Neural progenitor cell (in vitro differentiated cells): Measurements from ENCODE around the gene HS6ST3. TPM values are rescaled to one million over a fixed set of nuclear protein-coding genes. Genes with fewer than 3 reads are reported as not detected.

ENCODE experiments used
- DNase-seq: peaks from one replicate; pipeline ENCODE4 v3.0.0-alpha.2; 2016; ENCODE audit warnings: low spot score
- H2AFZ ChIP-seq: fragments of 200-600 bp; sonication (generic); replicated peaks from 2 replicates; pipeline ENCODE4 v1.6.1; 2016; ENCODE audit warnings: antibody characterized with exemption
- H3F3A ChIP-seq: fragments of 200-600 bp; sonication (generic); 2 replicates; pipeline ENCODE4 v1.6.1; 2016; ENCODE audit warnings: antibody characterized with exemption, low read depth
- H3K27ac ChIP-seq: fragments of 200-600 bp; sonication (generic); 2 replicates; pipeline ENCODE4 v1.5.1; 2016; ENCODE audit warnings: mild to moderate bottlenecking
- H3K27me3 ChIP-seq: fragments of 200-600 bp; sonication (generic); 2 replicates; pipeline ENCODE4 v1.6.1; 2016; ENCODE audit warnings: mild to moderate bottlenecking, moderate library complexity
- H3K36me3 ChIP-seq: fragments of 200-600 bp; sonication (generic); 2 replicates; pipeline ENCODE4 v1.5.1; 2016
- H3K4me1 ChIP-seq: fragments of 200-600 bp; sonication (generic); 2 replicates; pipeline ENCODE4 v1.6.1; 2016; ENCODE audit warnings: mixed run types
- H3K4me2 ChIP-seq: fragments of 200-600 bp; sonication (generic); 2 replicates; pipeline ENCODE4 v1.6.1; 2016
- H3K4me3 ChIP-seq: fragments of 200-600 bp; sonication (generic); 2 replicates; pipeline ENCODE4 v1.5.1; 2016
- H3K79me2 ChIP-seq: fragments of 200-600 bp; sonication (generic); 2 replicates; pipeline ENCODE4 v1.6.1; 2016; ENCODE audit warnings: low read depth
- H3K9ac ChIP-seq: fragments of 200-600 bp; sonication (generic); 2 replicates; pipeline ENCODE4 v1.6.1; 2016
- H3K9me3 ChIP-seq: fragments of 200-600 bp; sonication (generic); 2 replicates; pipeline ENCODE4 v1.5.1; 2016; ENCODE audit warnings: low read depth
- H4K20me1 ChIP-seq: fragments of 200-600 bp; sonication (generic); 2 replicates; pipeline ENCODE4 v1.6.1; 2016; ENCODE audit warnings: low read depth
- H3K27ac Mint-ChIP-seq: 3 replicates; pipeline ENCODE4 v1.8.0; 2021; ENCODE audit warnings: mixed read lengths
- H3K27me3 Mint-ChIP-seq: 2 replicates; pipeline ENCODE4 v1.8.0; 2022; ENCODE audit warnings: low read depth, mild to moderate bottlenecking, inconsistent platforms, moderate library complexity, mixed read lengths; ENCODE audit not compliant: insufficient read depth
- H3K36me3 Mint-ChIP-seq: 3 replicates; pipeline ENCODE4 v1.8.0; 2021; ENCODE audit warnings: mixed read lengths
- H3K4me1 Mint-ChIP-seq: 3 replicates; pipeline ENCODE4 v1.8.0; 2021; ENCODE audit warnings: mixed read lengths
- H3K4me3 Mint-ChIP-seq: 3 replicates; pipeline ENCODE4 v1.8.0; 2021; ENCODE audit warnings: mild to moderate bottlenecking, moderate library complexity, mixed read lengths
- H3K9me3 Mint-ChIP-seq: 3 replicates; pipeline ENCODE4 v1.8.0; 2020; ENCODE audit warnings: mixed read lengths
- EZH2 ChIP-seq: fragments of 200-600 bp; sonication (generic); IDR thresholded peaks from 2 replicates; pipeline ENCODE4 v1.6.1; 2017; ENCODE audit warnings: antibody characterized with exemption, mild to moderate bottlenecking, moderate library complexity
- EZH2phosphoT487 ChIP-seq: fragments of 200-600 bp; sonication (generic); IDR thresholded peaks from 2 replicates; pipeline ENCODE4 v1.6.1; 2017; ENCODE audit warnings: antibody characterized with exemption
- total RNA-seq: library from RNA; depleted of rRNA; stranded (reverse); fragments of >200 nt; gene quantifications from 2 replicates; pipeline ENCODE4 v1.2.3, GENCODE V29; 2015; ENCODE audit warnings: low replicate concordance
- TF ChIP-seq, protein P1 (sequence below): fragments of 200-600 bp; sonication (generic); IDR thresholded peaks from 2 replicates; pipeline ENCODE4 v1.5.1; 2017; ENCODE audit warnings: antibody characterized with exemption, mild to moderate bottlenecking

Gene HS6ST3
- total RNA-seq, 1 donor from 2014 or later = 0.39 TPM

DNA sequence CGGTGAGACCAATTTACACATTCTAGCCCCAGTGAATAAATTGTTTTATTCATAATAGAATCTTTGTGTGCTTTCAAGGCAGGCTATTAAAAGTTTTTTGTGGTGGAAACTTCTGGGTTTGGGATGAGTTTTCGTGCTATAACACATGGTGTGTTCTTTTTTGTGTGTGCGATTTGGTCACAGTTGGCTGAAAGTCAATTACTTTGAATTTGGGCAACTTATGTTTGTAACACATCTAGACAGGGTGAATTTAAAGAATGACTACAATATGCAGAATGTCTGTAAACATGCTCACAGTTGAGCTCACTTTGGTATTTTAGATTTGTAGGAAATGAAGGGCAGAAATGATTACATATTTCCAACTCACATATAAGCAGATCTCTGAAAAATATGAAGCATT, 597.3 kb downstream of the HS6ST3 start:
- no peak overlapping the region for H3K4me2 ChIP-seq
- no peak overlapping the region for H3K4me3 ChIP-seq
- no peak overlapping the region for H3K27ac ChIP-seq
- H2AFZ ChIP-seq = no peak overlapping the region
- no peaks in the 10 kb centered on the region for H3K9me3 ChIP-seq
- DNase-seq = no peak
- Mint-ChIP-seq H3K27ac (no peak overlapping the region), H3K4me1 (no peaks in the 10 kb centered on the region), H3K36me3 (no peaks in the 10 kb centered on the region), H3K4me3 (no peak overlapping the region), H3K9me3 (no peaks in the 10 kb centered on the region), H3K27me3 (no peaks in the 10 kb centered on the region)
- TF ChIP-seq EZH2phosphoT487 (no peak), EZH2 (no peak)
- TF ChIP-seq, protein P1, sequence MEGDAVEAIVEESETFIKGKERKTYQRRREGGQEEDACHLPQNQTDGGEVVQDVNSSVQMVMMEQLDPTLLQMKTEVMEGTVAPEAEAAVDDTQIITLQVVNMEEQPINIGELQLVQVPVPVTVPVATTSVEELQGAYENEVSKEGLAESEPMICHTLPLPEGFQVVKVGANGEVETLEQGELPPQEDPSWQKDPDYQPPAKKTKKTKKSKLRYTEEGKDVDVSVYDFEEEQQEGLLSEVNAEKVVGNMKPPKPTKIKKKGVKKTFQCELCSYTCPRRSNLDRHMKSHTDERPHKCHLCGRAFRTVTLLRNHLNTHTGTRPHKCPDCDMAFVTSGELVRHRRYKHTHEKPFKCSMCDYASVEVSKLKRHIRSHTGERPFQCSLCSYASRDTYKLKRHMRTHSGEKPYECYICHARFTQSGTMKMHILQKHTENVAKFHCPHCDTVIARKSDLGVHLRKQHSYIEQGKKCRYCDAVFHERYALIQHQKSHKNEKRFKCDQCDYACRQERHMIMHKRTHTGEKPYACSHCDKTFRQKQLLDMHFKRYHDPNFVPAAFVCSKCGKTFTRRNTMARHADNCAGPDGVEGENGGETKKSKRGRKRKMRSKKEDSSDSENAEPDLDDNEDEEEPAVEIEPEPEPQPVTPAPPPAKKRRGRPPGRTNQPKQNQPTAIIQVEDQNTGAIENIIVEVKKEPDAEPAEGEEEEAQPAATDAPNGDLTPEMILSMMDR = no peak
- no peaks in the 10 kb centered on the region for H3K36me3 ChIP-seq
- H3K27me3 ChIP-seq = no peaks in the 10 kb centered on the region
- no peak overlapping the region for H3K9ac ChIP-seq
- no peaks in the 10 kb centered on the region for H3K4me1 ChIP-seq
- no peaks in the 10 kb centered on the region for H3K79me2 ChIP-seq
- H4K20me1 ChIP-seq = no peaks in the 10 kb centered on the region
- no peaks in the 10 kb centered on the region for H3F3A ChIP-seq

DNA sequence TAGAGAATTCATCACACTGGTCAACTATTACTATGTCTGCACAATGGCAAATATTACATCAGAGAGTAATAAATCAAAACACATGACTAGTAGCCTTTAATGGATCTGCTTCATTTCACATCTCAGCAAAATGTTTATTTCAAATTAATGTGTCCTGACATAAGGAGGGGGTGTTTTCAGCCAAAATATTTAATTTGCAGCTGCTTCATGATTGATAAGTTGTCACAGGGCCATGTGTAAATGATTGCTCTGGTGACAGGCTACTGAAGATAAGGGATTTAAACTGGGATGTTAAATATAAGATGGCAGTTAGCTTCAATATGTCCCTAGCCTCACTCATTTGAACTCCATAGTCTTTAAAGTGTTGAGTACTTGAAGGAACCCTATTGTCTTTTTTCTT, 601.1 kb downstream of the HS6ST3 start:
- H3K4me3 Mint-ChIP-seq = no peak overlapping the region
- H3K9ac ChIP-seq = no peak overlapping the region
- no peak overlapping the region for H3K27ac Mint-ChIP-seq
- no peak overlapping the region for H3K4me2 ChIP-seq
- no peak overlapping the region for H3K4me3 ChIP-seq
- no peaks in the 10 kb centered on the region for H3K4me1 Mint-ChIP-seq
- no peak overlapping the region for H2AFZ ChIP-seq
- no peaks in the 10 kb centered on the region for H3K27me3 Mint-ChIP-seq
- H3K27me3 ChIP-seq = no peaks in the 10 kb centered on the region
- no peaks in the 10 kb centered on the region for H4K20me1 ChIP-seq
- H3K36me3 Mint-ChIP-seq = no peaks in the 10 kb centered on the region
- H3K36me3 ChIP-seq = no peaks in the 10 kb centered on the region
- no peaks in the 10 kb centered on the region for H3K79me2 ChIP-seq
- no peaks in the 10 kb centered on the region for H3K9me3 Mint-ChIP-seq
- no peaks in the 10 kb centered on the region for H3K9me3 ChIP-seq
- H3K27ac ChIP-seq = no peak overlapping the region
- TF ChIP-seq EZH2 = no peak
- H3F3A ChIP-seq = no peaks in the 10 kb centered on the region
- H3K4me1 ChIP-seq = no peaks in the 10 kb centered on the region
- no peak for DNase-seq

DNA sequence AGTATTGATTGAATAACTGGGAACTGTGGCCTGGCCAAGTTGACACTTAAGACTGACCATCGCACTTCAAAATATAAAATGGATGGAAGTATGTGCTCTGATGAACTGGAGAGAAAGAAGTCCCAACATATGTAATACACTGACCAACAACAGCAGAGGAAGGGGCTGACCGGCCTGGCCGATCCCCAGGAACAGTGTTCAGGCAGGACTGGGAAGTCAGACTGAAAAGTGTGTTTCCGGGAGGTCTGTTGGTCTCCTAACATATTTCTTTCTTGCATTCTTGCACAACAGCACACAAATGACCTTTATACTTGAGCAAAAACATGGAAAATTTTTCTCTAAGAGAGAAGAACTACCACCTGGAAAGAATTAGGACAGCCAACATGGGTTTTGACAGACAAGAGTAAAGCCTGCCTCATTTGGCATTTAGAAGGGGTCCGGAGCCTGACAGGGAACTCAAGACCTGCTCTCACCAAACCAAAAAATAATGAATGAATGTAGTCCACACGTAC, 606.5 kb downstream of the HS6ST3 start:
- Histone ChIP-seq H3K4me2 (no peak overlapping the region), H3K27me3 (no peaks in the 10 kb centered on the region), H3K9me3 (no peaks in the 10 kb centered on the region), H4K20me1 (no peaks in the 10 kb centered on the region), H3K27ac (no peak overlapping the region), H3F3A (no peaks in the 10 kb centered on the region), H3K4me1 (no peaks in the 10 kb centered on the region), H3K9ac (no peak overlapping the region), H3K36me3 (no peaks in the 10 kb centered on the region), H2AFZ (no peak overlapping the region), H3K79me2 (no peaks in the 10 kb centered on the region), H3K4me3 (no peak overlapping the region)
- no peak for DNase-seq
- TF ChIP-seq EZH2 (no peak), EZH2phosphoT487 (no peak)
- TF ChIP-seq, protein P1 = no peak
- no peaks in the 10 kb centered on the region for H3K27me3 Mint-ChIP-seq
- H3K4me1 Mint-ChIP-seq = no peaks in the 10 kb centered on the region
- peaks cover 10% of the 10 kb centered on the region for H3K9me3 Mint-ChIP-seq
- no peaks in the 10 kb centered on the region for H3K36me3 Mint-ChIP-seq
- H3K27ac Mint-ChIP-seq = no peak overlapping the region
- H3K4me3 Mint-ChIP-seq = no peak overlapping the region

DNA sequence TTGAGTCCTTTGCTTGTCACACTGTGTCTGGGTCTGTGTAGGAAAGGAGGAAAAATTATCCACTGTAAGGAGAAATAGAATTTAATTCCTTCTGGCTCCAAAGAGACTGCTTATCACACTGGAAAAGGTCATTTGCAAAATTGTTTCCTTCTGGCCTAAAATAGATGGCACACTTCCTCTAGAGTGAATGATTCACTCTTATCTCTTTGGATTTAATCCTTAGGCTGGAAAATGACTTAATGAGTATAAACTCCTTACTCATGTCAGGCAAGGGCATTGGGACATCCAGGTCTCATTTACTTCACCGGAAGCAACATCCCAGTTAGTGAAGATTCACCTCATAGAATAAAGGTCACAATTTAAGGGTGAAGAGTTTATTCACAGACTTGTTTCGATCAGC, 610.8 kb downstream of the HS6ST3 start:
- H3K27ac Mint-ChIP-seq = no peak overlapping the region
- no peaks in the 10 kb centered on the region for H3K36me3 ChIP-seq
- H3K4me2 ChIP-seq = no peak overlapping the region
- H3F3A ChIP-seq = no peaks in the 10 kb centered on the region
- H3K4me3 ChIP-seq = no peak overlapping the region
- no peak overlapping the region for H3K4me3 Mint-ChIP-seq
- no peaks in the 10 kb centered on the region for H4K20me1 ChIP-seq
- H3K4me1 ChIP-seq = no peaks in the 10 kb centered on the region
- H3K4me1 Mint-ChIP-seq = no peaks in the 10 kb centered on the region
- no peak overlapping the region for H3K27ac ChIP-seq
- no peaks in the 10 kb centered on the region for H3K36me3 Mint-ChIP-seq
- no peaks in the 10 kb centered on the region for H3K9me3 ChIP-seq
- TF ChIP-seq, protein P1 = no peak
- TF ChIP-seq EZH2 = no peak
- TF ChIP-seq EZH2phosphoT487 = no peak
- H3K27me3 Mint-ChIP-seq = no peaks in the 10 kb centered on the region
- no peak overlapping the region for H2AFZ ChIP-seq
- DNase-seq = no peak
- peaks cover 10% of the 10 kb centered on the region for H3K9me3 Mint-ChIP-seq
- no peak overlapping the region for H3K9ac ChIP-seq
- no peaks in the 10 kb centered on the region for H3K79me2 ChIP-seq
- H3K27me3 ChIP-seq = no peaks in the 10 kb centered on the region
